HG03571 (cell line): ENCODE data around the gene MPO.

Experiments used
- ATAC-seq: cut with Tn5 transposase; IDR thresholded peaks from one replicate; pipeline ENCODE4 v1.9.1; 2021; ENCODE audit not compliant: unreplicated experiment

The MPO gene

DNA sequence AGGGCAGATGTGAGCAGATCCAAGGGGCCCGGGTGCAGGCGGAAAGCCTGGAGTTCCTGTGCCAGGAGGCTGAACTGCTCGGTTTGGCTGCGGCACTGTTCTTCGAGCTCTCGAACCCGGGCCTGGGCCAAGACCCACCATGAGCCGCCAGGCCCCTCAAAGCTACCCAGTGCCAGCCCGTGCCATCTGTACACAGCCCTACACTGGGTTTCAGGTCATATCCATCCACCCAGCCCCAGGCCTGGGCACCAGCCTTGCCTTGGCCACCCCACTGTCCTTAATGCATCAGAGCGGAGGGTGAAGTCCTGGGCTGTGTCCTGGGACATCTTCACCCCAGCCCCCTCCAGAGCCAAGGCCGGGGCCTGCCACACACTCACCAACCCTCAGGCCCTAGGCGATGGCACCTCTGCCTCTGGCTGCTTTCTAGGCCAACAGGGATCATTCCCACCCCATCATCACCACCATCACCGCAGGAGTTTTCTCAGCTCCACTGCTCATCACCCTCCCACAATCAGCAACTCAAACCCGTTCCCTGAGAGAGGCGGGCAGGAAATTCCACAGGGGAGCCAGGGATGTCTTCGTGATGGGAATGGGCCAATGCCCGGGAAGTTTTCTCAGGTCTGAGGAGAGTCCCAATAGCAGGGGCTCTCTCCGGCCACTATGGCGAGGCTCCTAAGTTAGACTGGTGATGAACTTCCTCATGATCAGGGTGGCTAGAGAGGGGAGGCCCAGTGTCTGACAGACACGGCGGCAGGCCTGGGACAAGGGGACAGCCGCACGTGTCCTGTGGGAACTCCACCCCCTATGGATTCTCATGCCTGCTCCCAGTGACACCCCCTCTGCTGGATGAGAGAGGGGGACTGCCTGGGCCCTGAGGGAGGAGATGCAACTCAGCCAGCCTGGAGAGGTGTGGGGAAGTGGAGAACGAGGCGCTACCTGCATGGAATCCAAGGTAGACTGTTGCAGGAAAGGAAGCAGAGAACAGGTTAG, 38.7 kb upstream of the MPO start:
- ATAC-seq = no peak

DNA sequence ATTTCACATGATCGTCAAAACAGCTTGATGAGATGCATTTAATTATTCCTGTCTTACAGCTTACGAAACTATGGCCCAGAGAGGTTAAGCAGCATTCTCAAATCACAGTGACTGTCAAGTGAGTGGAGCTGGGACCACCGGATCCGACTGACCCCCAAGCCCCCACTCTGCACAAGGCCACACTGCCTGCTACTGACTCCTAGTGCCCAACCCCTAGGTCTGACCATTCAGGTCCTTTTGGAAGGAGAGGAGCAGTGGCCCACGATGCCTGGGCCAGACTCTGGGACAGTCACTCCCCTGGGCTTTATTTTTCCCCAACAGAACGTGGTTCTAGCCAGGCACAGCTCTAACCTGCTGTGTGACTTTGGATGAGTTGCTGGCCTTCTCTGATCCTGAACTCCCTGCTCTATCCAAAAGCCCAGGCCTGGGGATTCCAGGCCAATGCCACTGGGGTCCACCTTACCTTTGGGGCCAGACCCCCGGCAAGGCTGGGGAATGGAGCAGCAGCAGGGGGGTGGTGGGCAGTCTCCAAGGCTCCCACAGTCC, 38.0 kb upstream of the MPO start:
- no peak for ATAC-seq

DNA sequence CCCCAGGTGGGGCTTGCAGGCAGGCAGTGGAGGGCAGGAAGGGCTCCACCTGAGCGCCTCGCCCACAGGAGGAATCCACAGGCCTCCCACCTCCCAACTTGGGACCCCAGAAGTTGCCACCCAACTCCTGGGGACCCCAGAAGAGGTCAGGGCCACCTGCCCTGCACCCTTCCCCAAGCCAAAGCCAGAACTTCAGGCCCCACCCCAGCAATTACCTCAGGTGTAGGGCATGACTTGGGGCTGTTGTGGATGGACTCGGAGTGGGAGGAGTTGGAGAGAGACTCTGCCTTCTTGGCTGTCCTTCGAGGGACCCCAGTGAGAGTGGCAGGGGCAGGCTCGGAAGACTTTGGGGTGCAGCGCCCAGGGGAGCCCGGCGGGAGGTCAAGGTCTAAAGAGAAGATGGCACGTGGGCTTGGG, 37.3 kb upstream of the MPO start:
- no peak for ATAC-seq

DNA sequence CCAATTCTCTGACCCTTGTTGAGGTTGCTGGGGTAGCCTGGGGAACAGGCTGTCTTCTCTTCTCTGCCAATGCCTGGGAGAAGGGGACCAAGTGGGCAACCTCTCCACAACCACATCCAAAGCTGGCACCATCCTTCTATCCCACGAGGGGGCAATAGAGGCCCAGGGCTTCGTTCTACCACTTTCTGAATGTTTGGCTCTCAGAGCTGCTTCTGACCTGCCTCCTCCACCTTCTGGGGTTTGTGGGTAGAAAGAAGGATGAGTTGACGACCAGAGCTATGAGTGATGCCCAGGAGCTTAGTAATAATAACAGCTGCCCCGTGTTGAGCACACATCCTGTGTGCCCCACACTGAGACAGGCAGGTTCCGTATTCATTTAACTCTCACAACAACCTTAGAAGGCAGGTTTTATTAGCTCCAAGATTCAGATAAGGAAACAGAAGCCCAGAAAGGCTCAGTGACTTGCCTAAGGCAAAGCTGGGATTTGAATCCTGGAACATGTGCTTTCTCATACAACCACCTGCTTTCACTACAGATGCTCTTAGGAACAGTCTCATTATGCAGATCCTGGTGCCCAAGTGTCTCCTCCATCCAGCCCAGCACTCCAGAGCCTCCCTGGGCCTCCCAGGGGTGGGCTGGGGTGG, 36.8 kb upstream of the MPO start:
- no peak for ATAC-seq

DNA sequence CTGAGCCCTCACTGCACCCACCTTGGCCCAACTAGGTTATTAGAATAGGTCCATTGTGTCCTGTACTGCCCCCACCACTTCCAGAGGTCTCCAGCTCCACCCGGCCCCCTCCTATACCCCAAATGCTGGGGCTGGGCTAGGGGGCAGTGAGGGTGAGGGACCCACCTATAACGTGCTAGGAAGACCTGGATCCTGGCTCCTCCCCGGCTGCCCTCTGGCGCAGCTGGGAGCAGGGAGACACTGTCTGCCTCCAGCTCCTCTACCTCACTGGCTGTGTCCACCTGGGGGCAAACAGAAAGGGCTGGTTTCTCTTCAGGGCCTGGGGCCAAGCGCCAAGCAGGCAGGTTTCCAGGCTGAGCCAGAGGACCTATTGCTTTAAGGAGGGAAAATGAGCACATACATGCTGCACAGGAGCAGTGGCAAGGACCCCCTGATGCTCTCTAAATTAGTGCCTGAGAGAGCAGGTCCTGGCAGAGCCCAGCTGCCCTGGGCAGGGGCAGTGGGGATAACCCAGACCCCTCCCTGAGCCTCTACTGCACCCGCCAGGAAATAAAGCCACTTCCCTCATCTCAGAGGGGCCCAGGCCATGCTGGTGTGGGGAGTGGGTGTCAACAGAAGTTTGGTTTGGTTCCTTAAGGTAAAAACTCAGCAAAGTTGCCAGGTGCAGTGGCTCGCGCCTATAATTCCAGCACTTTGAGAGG, 35.7 kb upstream of the MPO start:
- no peak for ATAC-seq

DNA sequence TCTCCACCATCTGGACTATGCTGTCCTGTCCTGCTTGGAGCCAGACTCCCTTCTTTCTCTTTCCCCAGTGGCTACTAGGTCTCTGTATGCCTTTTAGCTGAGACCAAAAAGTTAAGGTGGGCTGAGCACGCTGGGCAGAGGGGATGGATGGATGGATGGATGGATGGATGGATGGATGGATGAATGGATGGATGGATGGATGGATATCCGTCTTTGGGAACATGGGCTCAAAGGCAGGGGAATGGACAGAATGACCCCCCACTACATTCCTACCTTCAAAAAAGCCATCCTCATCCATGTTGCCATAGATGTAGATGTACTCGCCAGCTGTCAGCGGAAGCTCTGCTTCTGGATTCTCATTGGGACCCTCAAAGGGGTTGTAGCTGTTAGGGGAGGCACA, 35.0 kb upstream of the MPO start:
- no peak for ATAC-seq

DNA sequence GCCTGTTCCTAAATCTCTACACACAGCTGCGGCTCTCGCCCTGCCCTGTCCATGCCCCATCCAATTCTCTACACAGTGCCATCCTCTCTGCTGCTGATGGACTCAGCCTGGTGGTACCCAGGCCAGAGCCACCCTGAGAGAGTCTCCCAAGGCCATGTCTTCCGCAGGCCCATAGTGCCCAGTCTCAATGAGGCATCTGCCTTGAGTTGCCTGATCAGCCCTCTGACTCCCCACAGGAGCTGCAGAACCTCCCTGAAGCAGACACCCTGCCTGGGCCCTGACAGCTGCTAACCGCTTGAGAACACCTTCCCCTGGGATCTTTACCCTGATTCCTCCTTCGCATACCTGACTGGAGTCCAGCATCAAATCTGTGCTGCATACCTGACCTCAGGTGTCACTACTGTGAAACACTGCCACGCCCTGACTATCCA, 34.6 kb upstream of the MPO start:
- ATAC-seq = no peak

DNA sequence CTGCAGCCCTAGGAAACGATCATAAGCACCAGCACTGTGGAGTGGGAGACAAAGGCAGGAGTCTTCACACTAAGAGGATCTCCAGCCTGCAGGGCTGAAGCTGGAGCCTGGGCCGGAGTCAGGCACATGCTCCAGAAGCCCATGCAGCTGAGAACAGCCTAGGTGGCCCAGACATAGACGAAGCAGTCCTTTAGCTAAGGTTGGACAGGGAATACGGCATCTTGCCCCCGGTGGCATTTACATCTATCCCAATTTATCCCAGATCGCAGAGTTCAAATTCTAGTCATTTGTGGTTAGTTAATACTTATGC, 33.9 kb upstream of the MPO start:
- ATAC-seq = no peak

DNA sequence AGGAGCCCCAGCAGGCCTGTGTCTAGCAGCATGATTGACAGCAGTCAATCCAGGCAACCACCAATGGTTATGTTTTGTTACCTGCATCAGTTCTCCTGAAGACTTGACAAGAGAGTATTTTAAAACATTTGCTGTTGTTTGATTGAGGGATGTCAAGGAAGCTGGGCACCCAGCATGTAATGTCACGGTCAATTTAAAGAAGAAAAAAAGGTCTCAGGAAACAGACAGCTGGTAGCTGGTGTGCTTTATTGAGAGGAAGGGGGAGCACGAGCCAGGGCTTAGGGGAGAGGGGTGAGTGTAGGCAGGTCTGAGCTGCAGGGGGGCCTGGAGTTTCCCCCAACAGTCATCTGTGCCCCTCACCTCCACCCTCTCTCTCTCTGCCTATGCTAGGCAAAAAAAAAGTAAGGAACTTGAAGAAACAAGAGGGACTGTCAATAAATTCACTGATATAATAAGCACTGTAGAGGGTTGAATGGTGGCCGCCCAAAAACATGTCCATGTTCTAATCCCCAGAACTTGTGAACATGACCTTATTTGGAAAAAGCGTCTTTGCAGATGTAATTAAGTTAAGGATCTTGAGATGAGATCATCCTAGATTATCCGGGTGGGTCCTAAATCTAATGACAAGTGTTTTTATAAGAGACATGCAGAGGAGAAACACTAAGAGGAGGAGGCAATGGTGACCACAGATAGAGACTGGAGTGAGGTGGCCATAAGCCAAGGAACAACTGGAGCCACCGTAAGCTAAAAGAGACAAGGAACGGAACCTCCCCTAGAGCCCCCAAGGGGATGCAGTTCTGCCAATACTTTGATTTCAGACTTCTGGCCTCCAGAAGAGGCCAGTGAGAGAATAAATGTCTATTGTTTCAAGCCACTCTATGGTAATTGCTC, 33.3 kb upstream of the MPO start:
- no peak for ATAC-seq

DNA sequence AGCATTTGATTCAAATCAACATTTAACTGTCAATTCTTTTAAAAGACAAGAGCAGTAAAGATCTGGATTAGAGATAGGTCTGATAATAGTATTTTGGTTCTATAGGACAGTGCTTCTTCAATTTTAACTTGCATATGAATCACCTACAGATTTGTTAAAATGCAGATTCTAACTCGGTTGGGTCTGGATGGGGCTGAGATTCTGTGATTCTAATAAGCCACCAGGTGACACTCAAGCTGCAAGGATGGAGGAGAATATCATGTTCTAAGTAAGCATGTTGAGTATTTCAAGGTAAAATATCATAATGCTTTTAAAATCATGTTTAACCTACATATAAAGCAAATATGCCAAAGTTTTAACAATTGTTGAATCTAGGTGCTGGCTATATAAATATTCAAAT, 32.1 kb upstream of the MPO start:
- no peak for ATAC-seq

DNA sequence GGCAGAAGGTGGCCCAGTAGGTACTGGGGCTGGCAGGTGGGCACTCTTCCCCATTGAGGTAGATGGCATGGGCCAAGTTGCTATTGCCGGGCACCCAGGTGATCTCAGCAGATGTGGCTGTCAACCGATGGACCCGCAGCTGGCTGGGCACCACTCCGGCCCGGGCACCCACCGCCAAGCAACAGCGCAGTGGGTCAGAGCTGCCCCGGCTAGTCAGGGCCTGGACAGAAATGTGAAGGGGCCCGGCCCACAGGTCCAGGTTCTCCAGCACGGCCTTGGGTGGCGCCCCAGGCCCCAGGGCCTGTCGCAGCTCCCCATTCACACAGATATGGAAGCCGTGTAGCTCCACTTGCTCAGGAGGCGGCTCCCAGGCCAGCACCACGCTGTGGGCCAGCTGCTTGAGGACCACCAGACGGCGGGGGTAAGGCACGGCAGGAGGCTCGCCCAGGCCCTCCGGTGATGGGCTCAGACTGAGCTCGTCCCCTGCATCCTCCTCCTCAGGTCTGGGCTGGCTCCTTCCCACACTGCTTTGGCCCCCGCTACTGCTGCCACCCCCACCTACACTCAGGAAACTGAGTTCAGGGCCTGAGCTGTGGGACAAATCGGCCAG, 31.4 kb upstream of the MPO start:
- no peak for ATAC-seq

DNA sequence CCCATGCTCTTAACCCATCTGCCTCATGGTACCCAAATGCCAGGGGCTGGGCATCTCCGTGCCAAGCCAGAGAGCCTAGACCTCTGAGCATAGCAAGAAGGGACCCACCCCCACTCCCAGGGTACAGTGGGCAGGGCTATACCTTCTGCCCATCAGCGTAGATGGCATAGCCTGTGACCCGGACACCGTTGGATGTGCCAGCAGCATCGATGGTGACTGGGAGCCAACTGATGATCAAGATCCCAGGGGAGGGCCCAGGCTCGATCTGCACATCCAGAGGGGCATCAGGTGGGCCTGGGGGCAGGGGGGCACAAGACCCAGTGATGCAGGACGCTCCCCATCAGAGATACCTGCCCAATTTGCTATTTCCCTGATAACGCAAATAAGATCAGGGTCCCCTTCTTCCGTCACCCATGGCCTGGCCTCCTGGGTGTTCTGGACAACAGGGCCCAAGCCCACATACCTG, 30.7 kb upstream of the MPO start:
- no peak for ATAC-seq

DNA sequence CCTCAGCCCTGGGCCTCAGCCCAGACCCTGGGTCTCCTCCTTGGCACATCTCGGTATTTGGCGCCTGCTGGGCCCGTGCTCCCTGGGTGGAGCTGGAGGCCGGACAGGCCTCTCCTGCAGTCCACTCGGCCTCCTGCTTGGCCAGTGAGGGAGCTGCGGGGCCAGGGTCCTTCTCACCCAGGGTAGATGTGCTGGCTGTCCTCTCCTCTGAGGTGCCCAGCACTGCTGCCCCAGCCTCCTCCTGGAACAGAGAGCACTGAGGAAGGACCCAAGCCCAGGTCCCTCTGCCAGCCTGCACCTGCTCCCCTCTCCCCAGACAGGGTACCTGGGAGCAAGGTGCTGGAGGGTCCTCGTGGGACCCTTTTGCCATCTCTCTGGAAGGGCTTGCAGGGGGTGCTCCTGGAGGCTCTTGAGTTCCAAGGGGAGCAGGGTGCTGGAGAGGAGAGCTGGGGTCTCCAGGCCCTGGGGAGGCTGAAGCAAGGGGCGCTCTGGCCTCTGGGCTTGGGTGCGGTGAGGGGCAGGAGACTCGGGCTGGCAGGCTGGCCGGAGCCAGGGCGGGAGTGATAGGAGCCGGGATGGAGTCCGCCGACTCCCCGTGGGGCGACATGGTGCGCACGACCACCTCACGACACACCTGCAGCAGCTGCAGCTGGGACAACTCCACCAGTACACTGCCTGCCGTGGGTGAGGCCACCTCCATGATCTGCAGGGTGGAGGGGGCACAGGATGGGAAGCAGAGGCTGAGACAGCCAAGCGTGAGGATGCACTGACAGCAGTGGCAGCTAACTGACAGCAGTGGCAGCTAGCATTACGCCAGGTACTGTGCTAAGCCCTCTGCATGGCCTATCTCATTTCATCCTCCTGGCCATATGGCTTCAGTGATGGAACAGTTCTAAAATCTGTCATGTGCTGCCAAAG, 30.0 kb upstream of the MPO start:
- ATAC-seq = no peak

DNA sequence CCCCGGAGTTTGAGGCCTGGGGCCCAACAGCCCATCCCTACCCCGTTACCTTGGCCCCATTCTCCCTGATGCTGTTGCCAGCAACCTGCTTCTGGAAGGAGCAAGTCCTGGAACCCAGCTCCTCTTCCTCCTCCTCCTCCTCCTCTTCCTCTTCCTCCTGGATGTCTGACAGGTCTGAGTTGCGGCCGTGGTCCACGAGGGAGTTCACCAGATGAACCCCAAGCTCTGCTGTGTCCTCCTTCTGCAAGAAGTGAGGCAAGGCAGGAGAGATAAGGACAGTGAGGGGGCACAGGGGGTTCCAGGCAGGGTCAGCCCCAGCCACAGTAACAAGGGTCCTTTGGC, 29.2 kb upstream of the MPO start:
- no peak for ATAC-seq

DNA sequence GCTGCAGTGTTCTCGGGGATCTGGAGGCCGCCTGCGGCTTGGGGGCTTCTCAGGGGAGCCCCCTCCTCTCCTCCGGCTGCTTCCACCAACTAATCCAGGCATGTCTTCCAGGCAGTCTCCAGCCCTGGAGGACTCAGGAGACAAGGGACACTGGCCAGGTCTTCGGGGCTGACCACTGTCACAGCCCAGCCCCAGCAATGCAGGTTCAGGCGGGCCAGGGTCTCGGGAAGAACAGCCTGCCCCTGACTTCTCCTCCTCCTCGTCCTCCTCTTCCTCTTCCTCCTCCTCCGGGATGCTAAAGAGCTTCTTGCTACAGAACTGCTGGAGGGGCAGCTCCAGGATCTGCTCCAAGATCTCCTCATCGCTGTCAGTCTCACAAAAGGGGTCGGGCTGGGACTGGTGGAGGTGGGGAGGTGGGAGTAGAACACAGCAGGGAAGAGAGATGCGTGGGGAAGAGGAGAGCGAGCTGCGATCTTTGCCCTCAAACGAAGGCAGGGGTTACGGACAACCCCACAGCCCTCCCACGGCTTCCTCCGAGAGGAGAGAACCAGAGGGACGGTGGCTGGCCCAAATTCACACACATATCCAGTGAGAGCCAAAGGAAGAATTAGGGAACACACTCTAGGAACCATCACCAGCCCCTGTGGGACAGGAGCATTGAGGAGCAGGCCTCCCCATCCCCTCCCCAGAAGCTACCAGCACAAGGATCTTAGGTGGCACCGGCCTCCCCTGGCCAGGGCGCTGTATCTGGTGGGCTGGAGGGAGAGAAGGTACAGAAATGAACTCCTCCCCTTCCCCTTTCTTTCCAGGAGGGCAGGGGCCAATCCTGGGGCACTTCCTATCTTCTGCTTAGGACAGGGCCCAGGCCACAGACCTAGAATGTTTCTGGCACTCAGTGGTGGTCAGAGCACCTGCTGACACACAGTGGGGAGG, 28.5 kb upstream of the MPO start:
- ATAC-seq = no peak

DNA sequence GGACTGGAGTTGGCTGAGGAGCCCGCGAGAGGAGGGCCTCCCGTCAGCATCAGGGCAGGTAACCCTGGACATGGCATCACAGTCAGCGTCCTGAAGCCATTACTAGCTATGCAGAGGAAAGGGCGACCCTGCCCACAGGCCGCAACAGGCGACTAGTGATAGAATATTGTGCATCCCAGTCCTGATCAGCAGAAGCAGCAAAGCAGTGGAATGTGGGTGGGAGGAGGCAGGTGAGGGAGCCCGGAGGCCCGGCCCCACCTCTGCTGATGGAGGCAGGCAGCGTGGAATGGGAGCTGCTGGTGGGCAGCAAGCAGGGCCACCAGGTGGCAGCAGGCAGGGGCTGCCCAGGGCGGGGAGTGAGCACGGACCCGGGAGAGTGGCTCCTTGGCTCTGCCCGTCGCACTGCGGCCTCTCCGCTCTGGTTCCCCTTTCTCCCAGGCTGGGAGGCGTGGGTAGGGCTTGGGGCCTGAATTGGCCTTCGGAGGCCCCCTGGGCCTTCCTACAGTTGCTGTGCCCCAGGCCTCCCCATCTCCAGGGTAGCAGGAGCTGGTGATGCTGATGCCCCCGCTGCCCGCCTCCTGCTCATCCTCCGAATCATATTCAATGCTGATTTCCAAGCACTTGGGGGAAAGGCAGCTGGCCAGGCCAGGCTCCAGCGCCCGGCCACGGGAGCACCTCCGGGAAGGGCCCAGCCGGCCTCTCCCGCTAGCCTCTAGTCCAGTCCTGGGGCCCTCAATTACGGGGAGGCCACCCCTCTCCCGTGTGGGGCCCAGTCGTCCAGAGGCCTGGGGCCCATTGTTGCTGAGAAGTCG, 27.6 kb upstream of the MPO start:
- ATAC-seq = no peak

DNA sequence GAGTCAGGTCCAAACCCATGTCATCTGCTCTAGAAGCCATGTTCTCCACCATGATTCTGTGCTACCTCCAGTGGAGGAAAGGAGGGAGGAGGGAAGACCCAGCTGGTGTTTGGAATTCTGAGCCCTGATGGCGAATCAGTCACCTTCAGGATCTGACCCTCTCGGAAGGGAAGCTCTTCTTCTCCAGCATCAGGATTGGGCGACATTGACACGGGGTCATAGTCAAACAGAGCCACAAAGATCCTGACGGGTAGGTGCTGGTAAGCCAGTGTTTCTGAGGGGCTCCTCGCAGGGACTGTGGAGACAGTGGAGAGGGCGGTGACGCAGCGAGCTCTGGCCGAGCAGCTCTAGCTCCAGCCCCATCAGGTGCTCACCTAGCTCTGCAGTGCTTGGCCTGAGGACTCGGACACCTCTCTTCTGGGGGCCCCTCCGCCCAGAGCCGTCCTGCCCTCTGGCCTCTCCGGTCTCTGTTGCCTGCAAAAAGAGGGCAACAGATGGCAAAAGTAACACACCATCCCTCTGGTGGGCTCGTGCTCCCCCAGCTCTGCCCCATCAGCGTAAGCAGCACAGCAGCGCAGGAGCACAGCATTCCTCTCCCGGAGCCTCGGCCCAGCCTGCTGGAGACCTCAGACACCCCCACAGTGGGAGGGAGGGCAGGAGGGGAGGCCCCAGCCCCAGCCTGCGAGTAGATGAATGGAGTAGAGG, 26.9 kb upstream of the MPO start:
- ATAC-seq = no peak
